NCI-H1930 (cell line): ENCODE data around the gene SEMA6A.
"Not testable (repeated sequence)": the region's sequence is repeated elsewhere in the genome, so short reads cannot be mapped to it uniquely, and the experiment has no call there.

Source experiments
- DNase-seq, 2 experiments: peaks; one replicate each; lab custom pipeline; 2025; lab: John Stamatoyannopoulos, UW

Gene SEMA6A

GRCh38 chr5:116553366-116553765 lies 21.3 kb downstream of the SEMA6A start:
- DNase-seq: no peak

GRCh38 chr5:116550082-116550481 lies 24.5 kb downstream of the SEMA6A start:
- DNase-seq: no peak

GRCh38 chr5:116546743-116547124 lies 27.9 kb downstream of the SEMA6A start:
- DNase-seq: no peak

DNA sequence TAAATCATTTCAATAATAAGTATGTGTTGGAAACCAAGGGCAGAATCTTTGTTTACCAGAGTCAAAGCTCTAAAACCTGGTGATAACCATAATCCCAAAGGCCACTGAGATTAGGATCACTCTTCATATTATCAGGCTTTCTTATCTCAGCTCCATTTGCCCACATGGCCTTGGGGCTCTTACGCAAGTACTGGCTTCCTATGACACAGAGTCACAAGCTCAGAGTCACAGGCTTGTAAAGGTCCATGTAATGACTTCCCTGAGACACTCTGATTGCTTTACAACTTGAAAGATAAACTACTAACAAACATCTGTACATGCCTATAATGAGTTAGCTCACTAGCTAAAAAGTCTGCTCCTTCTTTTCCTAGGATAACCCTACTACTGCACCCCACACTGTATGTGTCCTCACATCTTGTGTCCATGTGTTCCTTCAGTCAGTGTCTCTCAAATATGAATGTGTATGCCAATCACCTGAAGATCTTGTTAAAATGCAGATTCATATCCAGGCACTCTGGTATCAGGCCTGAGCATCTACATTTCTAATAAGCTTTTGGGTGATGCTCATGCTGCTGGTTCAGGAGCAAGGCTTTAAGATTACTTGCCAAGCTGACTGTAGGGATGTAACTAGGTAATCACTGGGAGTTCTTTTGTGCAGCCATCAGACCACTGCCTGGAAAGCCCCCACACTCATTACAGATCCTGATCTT lies 28.4 kb downstream of the SEMA6A start:
- no peak for DNase-seq

- DNase-seq: not testable (repeated sequence)
These were observed 29.2 kb downstream of the SEMA6A start for GRCh38 chr5:116545465-116545864.

- DNase-seq: no peak
These were observed 29.9 kb downstream of the SEMA6A start for GRCh38 chr5:116544531-116545241.

- no peak for DNase-seq
These were observed 31.1 kb downstream of the SEMA6A start for GRCh38 chr5:116543501-116543900.

- DNase-seq: no peak
These were observed 32.0 kb downstream of the SEMA6A start for GRCh38 chr5:116542619-116543018.

DNA sequence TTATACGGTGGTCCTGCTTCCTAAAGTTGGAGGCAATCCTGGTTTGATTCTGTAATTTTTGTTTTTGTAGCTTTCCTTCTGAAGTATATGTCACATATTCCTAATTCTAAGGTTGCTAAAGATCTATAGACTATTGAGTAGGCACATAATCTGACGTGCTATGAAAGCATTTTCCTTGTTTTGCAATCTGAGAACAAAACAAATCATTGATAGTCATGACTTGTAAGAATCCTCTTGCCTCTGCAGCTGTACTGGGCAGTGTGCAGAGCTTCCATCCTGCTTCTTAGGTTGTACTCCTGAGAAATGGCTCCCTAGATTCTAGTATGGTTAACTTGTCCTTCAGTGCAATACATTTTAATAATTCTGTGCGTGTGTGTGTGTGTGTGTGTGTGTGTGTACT lies 35.4 kb downstream of the SEMA6A start:
- no peak for DNase-seq

DNA sequence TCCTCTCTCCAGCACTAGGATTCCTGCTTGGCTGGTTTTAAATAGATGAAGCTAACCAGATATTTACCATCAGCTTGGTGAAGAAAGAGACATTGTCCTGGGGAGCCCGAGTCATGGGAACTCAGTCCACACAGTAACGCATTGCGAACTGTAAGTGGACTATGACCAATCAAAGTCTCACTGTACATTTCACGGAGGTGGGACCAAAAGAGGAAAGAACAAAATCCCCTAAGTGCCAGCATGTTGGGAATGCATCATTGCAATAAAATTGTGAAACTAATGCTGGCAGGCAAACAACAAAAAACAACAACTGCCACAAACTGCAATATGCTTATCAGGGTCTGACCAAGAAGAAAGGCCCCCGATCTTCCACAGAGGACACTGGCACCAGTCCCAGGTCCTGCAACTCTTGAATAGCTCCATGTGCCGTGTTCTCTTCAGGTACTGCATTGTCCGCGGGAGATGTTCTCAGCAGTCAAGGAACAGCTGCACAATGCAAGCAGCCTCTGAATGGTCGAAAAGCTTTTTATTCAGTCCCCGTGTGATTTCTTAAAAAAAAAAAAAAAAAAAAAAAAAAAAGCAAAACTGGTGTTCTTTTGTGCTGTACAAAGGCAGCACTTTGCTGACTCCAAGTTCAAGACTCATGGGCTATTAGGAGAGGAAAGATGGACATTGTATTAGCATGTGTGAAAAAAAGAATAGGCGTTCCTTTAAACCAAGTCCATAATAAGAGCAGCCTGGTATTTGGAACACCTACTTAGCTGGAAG lies 38.1 kb downstream of the SEMA6A start:
- no peak for DNase-seq

GRCh38 chr5:116534964-116535651 lies 39.5 kb downstream of the SEMA6A start:
- DNase-seq: no peak

DNA sequence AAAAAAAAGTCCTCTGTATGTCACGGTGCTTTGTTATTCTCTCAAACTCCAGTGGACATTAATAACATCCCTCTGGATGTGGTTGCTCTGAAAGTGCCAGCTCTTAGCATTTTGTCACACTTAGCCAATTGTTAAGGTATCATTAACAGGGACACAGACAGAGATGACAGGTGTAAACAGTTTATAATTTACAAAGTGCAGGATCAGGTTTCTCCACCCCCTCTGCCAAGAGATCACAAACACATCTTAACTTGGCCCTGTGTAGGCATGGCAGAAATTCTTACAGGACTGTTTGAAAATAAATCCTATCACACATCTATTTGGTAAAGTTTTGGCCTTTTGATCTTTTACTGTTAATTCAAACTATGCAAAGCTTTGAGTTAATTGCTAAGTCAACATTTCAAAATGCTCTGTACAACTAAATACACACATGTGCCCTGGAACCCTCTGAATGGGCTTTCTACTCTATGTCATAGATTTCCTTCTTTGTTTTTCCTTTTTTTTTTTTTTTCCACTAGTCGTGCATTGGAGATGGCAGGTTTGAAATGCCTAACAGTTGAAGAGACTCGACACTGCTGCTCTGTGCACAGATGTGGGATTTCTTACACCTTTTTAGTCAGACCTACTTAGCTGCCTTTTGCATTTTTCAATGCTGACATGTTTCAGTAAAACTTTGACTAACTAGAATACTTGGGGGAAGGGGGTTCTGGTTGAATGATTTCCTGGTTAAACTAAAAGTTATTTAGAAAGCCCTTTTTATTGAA lies 41.7 kb downstream of the SEMA6A start:
- DNase-seq: peak in 1 of 2 experiments; percentile 32

GRCh38 chr5:116531635-116532034 lies 43.0 kb downstream of the SEMA6A start:
- DNase-seq: no peak

- no peak for DNase-seq
These were observed 43.5 kb downstream of the SEMA6A start for GRCh38 chr5:116531117-116531516.

- no peak for DNase-seq
These were observed 44.3 kb downstream of the SEMA6A start for GRCh38 chr5:116530276-116530675.

GRCh38 chr5:116529615-116530014 lies 45.0 kb downstream of the SEMA6A start:
- DNase-seq: peak in 1 of 2 experiments; percentile 18

- DNase-seq: no peak
These were observed 45.9 kb downstream of the SEMA6A start for GRCh38 chr5:116528519-116529234.

GRCh38 chr5:116527582-116527981 lies 47.0 kb downstream of the SEMA6A start:
- no peak for DNase-seq

DNA sequence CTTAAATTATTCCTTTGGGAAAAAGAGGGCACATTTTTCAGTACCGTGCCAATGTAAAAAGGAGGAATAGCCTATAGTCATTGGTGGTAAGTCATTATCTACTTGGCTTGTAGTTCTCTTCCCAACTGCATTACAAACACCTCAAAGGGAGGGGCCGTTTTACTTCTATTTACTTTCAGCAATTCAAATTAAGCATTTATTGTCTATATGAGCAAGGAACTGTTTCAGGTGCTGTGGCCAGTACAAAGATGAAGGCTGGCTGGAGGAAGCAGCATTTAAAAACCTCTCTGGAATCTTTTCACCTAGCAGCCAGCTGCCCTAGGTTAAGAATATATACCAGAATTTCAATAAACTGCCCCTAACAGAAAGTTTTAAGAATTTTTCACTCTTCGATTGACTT lies 48.9 kb downstream of the SEMA6A start:
- DNase-seq: no peak

- peak in 1 of 2 experiments; percentile 3 for DNase-seq
These were observed 49.7 kb downstream of the SEMA6A start for GRCh38 chr5:116524966-116525365.
